Measurements from ENCODE around the gene RXRA.

Gene RXRA

GRCh38 chr9:134365115-134365596, 38.9 kb downstream of the RXRA start:
- no peak overlapping the region for H3K4me3 ChIP-seq (ENCODE audit: low read depth, low read length)
- CTCF ChIA-PET, result interaction anchor here (0.7 to 3.2 kb wide), 3 partner anchors 49 to 404 kb away, joined by 4 to 12 read pairs (median 4); no protein-coding TSS in a partner anchor
- H3K4me1 ChIP-seq (ENCODE audit: control insufficient read depth, insufficient read depth, low read length), result peaks cover 7% of the 10 kb centered on the region
- no peaks in the 10 kb centered on the region for H3K9me3 ChIP-seq (ENCODE audit: control insufficient read depth, insufficient read depth, low read depth, low read length)
- H3K27ac ChIP-seq (ENCODE audit: extremely low read depth, low read depth, low read length), result no peak overlapping the region
- TF ChIP-seq ZBTB8A (tag by site-specific recombination; IDR thresholded peaks at IDR 0.05) (no peak), ZNF677 (tag by site-specific recombination; IDR thresholded peaks at IDR 0.05) (no peak), ZNF658 (tag by site-specific recombination; IDR thresholded peaks at IDR 0.05) (no peak), ZNF785 (tag by site-specific recombination; IDR thresholded peaks at IDR 0.05) (no peak), ZNF555 (tag by site-specific recombination; conservative IDR thresholded peaks at IDR 0.05) (no peak), ZNF626 (tag by site-specific recombination; IDR thresholded peaks at IDR 0.05) (no peak), GLIS1 (tag by site-specific recombination; IDR thresholded peaks at IDR 0.05) (no peak), ZNF302 (tag by site-specific recombination; IDR thresholded peaks at IDR 0.05; ENCODE audit: low read depth) (no peak), EGR2 (tag by site-specific recombination; IDR thresholded peaks at IDR 0.05; ENCODE audit: low read depth) (no peak), ZNF585B (tag by site-specific recombination; IDR thresholded peaks at IDR 0.05) (no peak)
- no peaks in the 10 kb centered on the region for H3K36me3 ChIP-seq (ENCODE audit: control insufficient read depth in 2 of 2, insufficient read depth in 1 of 2, low read length in 2 of 2)
- POLR2A ChIA-PET, result no interaction called here

DNA sequence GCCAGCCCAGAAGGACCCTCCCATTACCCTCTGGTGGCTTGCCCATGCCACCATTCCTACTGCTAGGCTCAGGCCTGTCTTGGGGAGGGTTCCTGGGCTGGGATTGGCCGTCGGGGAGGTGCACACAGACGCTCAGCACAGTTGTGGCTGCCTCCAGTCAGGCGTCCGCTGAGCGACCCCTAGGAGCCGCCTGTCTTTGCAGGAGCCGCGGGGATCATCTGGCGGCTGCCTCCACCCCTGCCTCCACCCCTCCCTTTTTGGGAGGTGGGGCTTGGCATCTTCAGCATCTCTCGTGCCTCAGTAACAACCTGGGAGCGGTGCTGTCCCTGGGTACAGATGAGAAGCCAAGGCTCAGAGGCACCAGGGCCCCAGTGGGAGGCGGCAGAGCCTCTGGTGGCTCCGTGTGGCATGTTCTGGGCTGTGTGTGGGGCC, 39.6 kb downstream of the RXRA start:
- TF ChIP-seq HIC1 (tag by site-specific recombination; IDR thresholded peaks at IDR 0.05), result no peak
- TF ChIP-seq SP3 (tag by site-specific recombination; IDR thresholded peaks at IDR 0.05), result 0 out of 2 replicates have a peak, but pooled peaks have one; percentile 11
- no peak for TF ChIP-seq ZNF24 (tag by site-specific recombination; IDR thresholded peaks at IDR 0.05)
- peak; percentile 73; the same call in 1 of the 2 replicates for TF ChIP-seq GLIS2 (tag by site-specific recombination; IDR thresholded peaks at IDR 0.05)
- TF ChIP-seq, protein P1, sequence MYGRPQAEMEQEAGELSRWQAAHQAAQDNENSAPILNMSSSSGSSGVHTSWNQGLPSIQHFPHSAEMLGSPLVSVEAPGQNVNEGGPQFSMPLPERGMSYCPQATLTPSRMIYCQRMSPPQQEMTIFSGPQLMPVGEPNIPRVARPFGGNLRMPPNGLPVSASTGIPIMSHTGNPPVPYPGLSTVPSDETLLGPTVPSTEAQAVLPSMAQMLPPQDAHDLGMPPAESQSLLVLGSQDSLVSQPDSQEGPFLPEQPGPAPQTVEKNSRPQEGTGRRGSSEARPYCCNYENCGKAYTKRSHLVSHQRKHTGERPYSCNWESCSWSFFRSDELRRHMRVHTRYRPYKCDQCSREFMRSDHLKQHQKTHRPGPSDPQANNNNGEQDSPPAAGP (tag by site-specific recombination; IDR thresholded peaks at IDR 0.05), result no peak; the same call in 1 of the 2 replicates
- peak; percentile 45; the same call in 1 of the 2 replicates for TF ChIP-seq ZBTB17 (tag by site-specific recombination; IDR thresholded peaks at IDR 0.05)
- peak; percentile 69 for TF ChIP-seq ZNF341 (tag by site-specific recombination; IDR thresholded peaks at IDR 0.05; ENCODE audit: low read depth)
- TF ChIP-seq ZBTB8A (tag by site-specific recombination; IDR thresholded peaks at IDR 0.05), result 0 out of 2 replicates have a peak, but pooled peaks have one; percentile 10
- 0 out of 2 replicates have a peak, but pooled peaks have one; percentile 23 for TF ChIP-seq ZBTB7A (tag by site-specific recombination; IDR thresholded peaks at IDR 0.05; ENCODE audit: low read depth)
- peak; percentile 61 for TF ChIP-seq GLIS1 (tag by site-specific recombination; IDR thresholded peaks at IDR 0.05)
- peak; percentile 42; the same call in 1 of the 2 replicates for TF ChIP-seq SP2 (tag by site-specific recombination; IDR thresholded peaks at IDR 0.05)
- no peak for TF ChIP-seq ZNF544 (tag by site-specific recombination; IDR thresholded peaks at IDR 0.05)
- peak; percentile 82 for TF ChIP-seq ZBTB48 (tag by site-specific recombination; IDR thresholded peaks at IDR 0.05)
- CTCF ChIA-PET, result interaction anchor here (0.6 to 3.2 kb wide), 2 partner anchors 9 to 77 kb away, joined by 3 to 12 read pairs; no protein-coding TSS in a partner anchor
- Histone ChIP-seq H3K36me3 (ENCODE audit: control insufficient read depth in 2 of 2, insufficient read depth in 1 of 2, low read length in 2 of 2) (no peaks in the 10 kb centered on the region), H3K9me3 (ENCODE audit: control insufficient read depth, insufficient read depth, low read depth, low read length) (no peaks in the 10 kb centered on the region), H3K4me3 (ENCODE audit: low read depth, low read length) (no peak overlapping the region), H3K27ac (ENCODE audit: extremely low read depth, low read depth, low read length) (no peak overlapping the region), H3K4me1 (ENCODE audit: control insufficient read depth, insufficient read depth, low read length) (peaks cover 7% of the 10 kb centered on the region)
- POLR2A ChIA-PET, result no interaction called here

All from HEK293 (cell line).